Kidney capillary endothelial cell (primary cell): ENCODE data around the gene AP3B2.

ENCODE experiments used
- DNase-seq: peaks from one replicate; pipeline ENCODE4 v3.0.0-alpha.2; 2018; ENCODE audit warnings: low spot score

Gene AP3B2

DNA sequence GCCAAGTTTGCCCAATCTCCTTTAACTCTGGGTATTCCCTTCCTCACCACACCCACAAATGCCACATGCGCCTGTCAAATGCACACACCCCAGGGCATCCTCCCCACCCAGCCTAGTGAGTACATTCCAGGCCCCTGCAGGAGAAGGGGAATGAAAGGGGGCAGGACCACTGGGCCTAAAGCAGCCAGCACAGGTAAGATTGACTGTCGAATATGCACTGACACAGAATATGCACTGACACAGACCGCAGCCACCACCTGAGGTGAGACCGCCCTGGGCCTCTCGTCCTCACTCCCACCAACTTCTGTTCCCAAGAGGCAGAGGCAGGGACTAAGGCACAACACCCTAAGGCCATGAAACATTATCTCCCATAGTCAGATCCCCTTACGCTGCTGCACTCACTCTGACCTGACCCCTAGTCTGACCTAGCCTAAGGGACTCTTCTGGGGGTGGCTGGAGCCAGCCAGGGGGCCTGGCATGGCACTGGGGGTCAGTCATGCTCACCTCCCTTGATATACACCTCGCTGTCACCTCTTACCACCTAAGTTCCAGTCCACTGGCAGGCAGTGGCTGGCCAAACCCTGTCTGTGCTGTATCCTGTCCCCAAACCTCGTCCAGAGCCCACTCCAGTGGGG is 10.8 kb downstream of the AP3B2 start:
- DNase-seq, result no peak

DNA sequence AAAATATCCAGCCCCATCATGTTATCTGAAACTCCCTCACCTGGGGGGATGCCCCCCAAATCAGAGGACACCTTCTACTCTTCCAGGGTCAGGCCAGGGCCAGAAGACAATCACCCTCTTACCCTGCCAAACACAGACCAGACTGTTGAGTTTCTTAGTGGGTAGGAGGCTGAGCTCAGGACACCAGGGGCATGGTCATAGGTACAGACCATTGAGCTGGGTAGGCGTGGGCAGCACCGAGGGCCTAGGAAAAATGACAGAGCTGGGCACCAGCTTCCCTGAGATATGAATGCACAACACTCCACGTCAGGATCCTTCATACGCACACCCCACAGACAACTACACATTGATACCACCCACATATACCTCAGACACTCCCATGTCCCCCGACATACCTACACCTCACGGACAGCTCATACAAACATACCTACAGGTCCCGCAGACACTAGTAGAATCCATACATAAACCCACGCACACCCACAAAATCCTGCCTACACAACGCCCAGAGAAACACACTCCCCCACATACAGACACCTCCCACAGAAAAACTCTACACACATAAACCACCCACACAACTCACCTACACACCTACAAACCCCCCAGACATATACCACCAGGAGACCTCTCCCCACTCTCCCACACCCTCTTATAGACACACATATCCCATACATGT is 11.8 kb downstream of the AP3B2 start:
- DNase-seq, result no peak

DNA sequence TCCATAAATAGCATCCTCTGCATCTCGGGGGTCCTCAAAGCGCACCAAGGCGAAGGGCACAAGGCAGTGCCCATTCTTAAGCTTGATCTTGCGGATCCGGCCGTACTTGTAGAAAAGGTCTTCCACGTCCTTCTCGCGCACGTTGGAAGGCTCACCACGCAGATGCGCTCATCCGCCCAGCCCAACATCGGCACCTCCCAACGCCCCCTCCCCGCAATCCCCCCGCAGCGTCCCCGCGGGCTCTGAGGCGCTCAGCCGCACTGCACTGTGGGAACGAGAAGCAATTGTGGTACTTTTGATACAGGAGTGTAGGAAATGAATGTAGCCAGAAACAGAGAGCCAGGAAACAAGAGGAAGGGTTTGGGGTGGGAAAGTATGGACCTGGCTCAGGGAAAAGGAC is 17.5 kb downstream of the AP3B2 start:
- no peak for DNase-seq

DNA sequence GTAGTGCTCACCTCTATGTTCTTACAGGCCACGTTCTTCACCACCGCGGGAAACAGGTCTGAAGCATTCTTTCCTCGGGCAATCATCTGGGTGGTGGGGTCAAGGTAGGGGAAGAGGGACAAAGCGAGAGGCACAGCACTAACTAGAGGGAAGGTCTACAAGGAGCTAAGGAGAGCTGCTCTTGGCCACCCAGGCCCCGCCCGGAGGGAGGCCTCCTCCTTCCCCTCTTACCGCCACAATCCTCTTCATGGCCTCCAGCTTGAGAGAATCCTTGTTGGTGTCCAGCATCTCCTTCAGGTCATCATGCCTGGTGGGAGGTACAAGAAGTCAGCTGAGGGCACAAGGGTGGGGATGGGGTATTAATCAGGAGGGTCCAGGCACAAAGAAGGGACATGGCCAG is 20.5 kb downstream of the AP3B2 start:
- no peak for DNase-seq

DNA sequence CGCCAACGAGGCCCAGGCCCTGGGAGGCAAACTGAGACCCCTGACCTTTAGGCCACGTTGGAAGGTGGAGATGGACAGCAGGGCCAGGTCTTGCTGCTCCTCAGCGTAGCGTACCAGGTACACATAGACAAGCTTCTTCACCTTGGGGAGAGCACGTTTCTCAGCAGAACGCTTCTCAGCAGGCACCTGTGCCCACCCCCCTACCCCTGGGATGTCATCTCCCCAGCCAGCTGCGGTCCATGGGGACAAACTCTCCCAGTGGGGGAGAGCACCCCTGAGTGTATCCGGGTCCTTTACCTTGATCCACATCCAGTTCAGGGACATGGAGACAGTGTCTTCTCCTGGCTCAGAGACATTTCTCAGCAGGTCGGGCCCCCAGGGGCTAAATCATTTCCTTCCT is 21.0 kb downstream of the AP3B2 start:
- DNase-seq, result no peak

DNA sequence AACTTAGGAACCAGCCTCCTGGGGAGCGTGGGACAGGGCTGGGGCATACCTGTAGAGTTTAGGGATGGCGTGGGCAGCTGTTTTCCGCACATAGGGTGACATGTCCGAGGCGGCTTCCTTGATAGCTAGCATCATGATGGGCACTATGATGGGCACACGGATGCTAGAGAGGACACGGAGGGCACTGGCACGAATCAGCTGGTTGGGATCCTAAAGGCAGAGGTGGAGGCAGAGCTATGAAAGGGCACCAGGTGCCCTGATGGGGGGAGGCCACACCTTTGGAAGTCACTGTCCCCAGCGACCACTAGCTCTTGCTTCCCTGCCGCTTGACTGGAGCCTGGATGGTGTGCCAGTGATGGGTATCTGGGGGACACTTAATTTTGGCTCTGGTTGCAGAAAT is 28.3 kb downstream of the AP3B2 start:
- no peak for DNase-seq

DNA sequence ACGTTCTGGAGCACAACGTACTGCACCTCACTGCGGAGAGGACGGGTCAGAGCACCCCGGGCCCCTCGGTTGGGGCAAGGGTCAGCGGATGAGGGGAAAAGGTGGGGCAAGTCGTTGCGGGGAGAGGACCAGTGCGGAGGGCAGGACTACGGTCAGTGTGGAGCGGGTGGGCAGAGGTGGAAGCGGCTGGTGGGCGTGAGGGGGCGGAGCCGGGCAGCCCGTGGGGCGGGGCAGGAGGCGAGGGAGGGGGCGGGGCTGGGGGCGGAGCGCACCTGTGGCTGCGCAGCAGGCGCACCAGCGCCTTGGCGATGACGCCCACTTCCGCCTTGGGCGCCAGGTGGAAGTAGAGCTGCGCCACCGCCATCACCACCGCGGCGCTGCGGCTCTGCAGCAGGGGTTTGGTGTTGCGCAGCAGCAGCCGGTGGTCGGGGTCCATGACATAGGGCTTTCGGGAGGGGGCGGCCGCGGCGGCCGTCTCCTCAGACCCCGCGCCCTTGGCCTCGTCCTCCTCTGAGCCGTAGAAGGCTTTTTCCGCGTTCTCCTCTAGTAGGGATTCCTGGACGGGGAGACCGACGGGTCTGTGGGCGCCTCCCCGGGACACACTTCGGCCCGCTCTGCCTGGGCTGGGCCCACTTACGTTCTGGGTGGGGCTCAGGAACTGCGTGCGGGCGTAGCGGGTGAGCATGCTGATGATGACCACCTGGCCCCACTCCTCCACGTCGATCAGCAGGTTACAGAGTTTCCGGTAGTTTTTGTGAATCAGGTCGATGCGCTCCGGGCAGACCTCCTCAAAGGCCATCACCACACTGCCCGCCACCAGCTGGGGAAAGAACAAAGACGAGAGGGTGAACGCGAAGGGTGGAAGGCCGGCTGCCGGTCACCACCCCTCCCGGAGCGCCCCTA is 29.2 kb downstream of the AP3B2 start:
- no peak for DNase-seq

DNA sequence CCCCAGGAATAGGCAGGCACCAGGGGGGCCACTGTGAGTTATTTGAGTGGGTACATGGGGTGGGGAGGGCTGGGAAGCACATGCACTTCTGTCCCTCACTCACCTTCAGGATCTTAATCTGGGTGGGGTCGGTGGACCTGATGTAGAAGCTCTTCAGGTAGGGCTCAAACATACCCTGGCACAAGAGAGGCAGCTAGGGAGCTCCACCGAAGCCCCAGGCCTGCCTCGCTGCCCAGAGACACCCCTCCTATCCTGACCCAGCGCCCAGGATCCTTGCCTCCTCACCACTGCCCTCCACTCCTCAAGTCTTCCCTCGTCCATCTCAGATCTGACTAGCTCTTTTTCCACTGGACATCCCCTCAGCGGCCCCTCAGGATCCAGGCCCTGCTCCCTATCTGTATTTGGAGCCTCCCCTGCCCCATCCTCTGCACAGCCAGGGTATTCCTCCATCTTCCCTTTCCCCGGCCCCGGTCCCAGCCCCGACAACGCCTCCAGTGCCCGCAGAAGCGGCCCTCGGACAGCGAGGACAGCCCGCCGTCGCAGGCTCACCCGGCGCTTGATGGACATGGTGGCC is 30.0 kb downstream of the AP3B2 start:
- no peak for DNase-seq

DNA sequence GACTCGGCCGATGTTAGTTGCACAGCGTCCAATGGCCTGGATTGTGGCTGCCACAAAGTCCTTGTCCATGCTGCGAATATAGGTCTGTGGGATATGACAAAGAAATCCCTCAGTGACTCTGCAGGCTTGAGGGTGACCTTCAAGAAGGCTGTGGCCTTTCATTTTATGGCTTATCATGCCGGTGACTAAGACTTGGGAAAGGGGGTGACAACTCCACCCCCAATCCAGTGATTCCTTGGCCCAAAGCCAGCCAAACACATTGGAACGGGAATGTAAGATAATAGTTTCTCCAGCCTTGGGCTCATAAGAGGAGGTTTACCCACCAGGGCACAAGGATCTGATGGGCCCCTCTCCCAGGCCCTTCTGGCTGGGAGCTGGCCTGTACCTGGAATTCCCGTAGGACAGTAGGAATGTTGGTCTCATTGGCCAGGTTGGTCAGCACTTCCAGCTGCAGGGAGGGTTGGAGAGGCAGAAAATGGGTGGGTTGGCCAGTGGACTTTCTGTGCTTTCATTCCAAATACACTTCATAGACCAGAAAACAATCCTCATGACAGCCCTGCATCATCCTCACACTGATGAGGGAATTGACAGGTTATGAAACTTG is 31.9 kb downstream of the AP3B2 start:
- no peak for DNase-seq

DNA sequence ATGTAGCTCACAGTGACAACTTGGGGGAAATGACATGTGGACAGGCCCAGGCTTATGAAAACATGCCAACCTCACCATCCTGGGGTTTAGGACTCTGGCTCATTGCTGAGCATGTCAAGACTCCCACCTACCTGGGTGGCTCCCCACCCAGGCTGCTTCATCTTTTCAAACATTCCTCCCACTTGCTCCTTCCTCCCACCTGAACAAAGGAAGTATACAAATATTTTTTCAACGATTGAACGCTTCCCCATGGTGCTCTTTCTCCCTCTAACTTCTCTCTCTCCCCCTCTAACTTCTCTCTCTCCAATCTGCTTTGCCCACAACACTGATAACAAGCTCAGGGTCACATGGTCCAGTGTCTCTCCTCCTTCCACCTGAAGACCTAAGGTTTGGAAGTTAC is 34.8 kb downstream of the AP3B2 start:
- DNase-seq, result no peak

DNA sequence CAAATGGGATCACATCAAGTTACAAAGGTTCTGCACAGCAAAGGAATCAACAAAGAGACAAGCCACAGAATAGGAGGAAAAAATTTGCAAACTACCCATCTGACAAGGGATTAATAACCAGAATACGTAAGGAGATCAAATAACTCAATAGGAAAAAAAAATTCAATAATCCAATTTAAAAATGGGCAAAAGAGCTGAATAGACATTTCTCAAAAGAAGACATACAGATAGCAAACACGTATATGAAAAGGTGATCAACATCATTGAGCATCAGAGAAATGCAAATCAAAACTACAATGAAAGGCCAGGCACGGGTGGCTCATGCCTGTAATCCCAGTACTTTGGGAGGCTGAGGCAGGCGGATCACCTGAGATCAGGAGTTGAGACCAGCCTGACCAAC is 39.0 kb downstream of the AP3B2 start:
- DNase-seq, result no peak

DNA sequence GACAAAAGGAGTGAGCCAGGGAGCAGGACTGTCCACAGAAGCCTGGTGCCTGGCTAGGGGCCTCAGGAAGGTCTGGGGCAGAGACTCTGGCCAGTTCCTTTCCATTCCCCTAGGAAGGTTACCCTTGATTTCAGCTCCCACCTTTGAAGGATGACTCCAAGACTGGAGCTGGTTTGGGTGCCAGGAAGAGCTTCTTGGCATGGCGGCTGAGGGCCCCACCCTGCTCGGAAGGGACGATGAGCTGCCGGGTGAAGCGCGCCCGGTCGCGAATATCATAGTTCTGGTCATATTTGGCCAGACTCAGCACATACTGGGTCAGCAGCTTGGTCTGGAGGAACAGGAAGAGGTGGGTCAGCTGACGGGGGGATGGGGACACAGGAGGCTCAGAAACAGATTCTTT is 43.1 kb downstream of the AP3B2 start:
- DNase-seq, result no peak

DNA sequence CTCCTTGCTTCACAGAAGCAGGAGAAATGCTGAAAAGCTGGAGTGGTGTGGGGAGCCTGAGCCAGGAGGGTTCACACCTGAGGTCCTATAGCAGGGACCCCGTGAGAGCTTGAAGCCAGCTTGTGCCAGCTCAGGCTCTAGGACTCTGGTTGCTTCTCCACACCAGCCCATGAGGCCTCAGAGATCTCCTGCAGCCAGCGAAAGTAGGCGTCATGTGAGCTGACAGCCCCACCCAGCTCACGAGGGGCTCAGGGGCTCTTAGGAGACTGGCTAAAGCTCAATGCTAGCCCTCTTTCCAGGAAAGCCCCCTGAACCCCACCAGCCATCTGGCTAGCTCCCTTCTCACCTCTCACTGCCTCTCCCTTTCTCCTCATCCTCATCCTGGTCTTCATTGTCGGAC is 45.7 kb downstream of the AP3B2 start:
- DNase-seq, result no peak

DNA sequence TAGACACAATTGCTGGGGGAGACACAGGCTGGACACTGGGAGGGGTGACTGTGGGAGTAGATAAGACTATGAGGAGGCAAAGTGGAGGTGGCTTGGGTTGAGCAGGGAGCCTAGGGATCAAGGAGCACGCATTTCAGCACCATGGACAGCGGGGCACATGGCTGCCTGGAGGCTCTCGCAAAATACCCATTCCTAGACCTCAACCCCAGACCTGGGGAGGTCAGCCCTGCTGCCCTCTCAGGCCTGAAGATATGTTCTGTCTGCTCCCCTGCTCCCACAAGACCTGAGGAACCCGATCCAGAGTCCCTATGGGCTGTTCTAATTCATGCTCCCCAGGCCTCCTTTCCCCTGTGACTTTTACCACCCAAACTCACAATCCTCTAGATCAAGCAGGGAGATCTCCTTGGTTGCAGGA is 46.5 kb downstream of the AP3B2 start:
- peak; percentile 26 for DNase-seq

DNA sequence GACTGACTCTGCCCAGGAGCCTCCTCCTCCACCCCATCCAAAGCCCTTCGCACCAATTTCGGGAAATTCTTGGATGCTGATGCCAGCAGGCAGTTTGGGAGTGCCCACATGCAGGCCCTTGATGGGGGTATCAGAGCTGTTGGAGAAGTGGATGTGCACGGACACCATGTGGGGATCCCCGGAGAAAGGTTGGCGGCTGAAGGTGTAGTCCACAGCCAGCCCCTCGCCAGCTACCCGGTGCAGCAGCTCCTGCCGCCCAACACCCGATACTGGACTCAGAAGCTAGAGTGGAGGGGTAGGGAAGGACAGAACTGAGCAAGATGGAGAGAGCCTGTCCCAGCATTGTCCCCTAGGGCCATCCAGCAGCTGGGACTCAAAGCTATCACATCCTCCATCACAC is 47.0 kb downstream of the AP3B2 start:
- no peak for DNase-seq

DNA sequence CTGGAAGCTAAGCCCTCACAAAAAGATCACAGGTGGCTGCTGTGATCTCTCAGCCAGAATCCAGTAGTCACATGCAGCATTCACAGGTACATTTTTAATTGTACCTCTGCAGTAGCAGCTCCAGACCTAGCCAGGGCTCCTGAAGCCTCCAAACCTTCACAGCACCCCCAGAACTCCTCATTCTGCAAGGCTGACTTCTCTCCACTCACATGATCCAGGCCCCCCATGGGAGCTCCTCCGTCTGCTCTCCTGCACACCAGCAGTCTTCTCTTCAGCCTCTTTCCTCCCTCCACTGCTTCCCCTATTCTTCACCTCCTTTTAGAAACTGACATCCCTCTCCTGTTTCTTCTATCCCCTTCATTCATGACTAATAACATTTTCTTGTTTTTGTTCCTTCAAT is 49.3 kb downstream of the AP3B2 start:
- DNase-seq, result no peak

DNA sequence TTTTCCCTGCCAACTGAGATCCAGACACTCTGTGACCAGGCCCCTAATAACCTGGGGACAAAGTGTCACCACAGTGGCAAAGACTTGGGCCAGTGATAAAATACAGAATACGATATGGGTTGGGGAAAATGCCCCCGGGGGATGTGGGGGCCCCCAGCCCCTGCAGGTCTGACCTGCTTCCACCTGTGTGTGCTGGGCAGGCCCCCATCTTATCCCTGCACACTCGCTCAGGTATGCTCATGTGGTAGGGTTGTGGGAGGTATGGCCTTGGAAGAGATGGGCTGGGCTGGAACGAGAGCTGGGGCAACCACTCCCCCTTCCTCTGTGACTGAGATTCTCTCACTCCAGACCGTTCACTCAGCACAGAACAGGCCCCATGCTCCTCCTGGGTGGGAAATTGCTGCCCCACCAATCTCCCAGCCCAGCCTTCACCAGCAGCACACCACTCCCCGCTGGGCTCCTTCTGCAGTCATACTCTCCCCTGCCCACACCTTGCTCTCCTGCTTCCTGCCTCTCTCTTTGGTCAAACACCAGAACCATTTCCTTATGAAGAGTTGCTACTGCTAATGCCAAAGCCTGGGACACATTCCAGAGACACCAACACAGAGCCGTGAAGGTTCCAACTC is 52.9 kb downstream of the AP3B2 start:
- DNase-seq, result no peak

DNA sequence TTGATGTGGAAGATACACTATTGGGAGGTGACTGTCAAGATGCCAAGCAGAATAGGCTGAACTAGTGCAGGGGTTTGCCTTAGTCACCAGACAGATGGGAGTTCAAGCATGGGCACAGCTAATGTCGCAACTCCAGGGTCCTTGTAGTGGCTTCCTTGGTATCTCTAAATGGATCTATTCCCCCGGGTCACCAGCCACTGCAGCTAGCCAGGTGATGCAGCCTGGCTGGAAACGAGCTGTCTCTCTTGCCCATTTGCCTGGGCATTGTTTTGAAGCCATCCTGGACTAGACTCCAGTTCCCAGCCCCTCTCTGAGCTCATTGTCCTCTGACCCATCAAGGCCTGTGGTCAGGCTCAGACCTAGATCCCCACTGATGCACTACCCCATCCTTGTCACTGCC is 54.1 kb downstream of the AP3B2 start:
- no peak for DNase-seq

DNA sequence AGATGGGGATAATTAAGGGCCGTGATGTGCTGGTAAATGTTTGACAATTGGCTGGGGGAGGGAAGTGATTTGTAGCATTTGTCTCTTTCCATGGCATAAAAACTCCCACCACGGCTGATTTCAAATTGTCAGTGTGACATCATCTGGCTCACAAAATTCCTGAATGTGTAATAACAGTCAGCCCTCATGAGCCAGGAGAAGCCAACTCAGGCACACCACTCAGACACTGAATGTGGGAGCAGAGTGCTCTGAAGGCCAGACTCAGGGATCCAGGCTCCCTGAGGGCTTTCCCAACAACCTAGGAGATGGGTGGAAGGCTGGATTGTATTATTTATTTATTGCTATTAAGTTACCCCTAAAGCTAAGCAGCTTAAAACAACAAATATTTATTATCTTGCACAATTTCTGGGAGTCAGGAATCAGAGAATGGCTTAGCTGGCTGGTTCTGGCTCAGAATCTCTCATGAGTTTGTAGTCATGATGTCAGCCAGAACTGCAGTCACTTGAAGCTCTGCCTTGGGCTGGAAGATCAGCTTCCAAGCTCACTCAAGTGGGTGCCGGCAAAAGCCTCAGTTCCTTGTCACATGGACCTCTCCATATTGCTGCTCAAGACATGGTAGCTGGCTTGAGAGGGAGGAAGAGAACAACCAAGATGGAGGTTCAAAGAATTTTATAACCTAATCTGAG is 56.0 kb downstream of the AP3B2 start:
- DNase-seq, result no peak

DNA sequence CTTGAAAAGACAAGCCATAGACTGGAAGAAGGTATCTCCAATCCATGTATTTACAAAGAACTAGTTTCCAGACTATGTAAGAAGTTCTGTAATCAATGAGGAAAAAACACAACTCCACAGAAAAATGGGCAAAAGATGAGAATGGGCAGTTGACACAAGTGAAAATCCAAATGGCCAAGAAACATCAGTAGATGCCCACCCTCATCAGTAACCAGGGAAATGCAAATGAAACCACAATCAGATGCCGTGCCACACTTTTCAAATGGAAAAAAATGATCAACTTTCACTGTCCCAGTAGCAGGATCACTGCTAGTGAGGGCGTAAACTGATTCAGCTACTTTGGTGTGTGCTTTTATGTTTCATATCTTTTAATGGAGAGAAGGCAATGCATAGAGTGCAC is 58.0 kb downstream of the AP3B2 start:
- DNase-seq, result no peak

DNA sequence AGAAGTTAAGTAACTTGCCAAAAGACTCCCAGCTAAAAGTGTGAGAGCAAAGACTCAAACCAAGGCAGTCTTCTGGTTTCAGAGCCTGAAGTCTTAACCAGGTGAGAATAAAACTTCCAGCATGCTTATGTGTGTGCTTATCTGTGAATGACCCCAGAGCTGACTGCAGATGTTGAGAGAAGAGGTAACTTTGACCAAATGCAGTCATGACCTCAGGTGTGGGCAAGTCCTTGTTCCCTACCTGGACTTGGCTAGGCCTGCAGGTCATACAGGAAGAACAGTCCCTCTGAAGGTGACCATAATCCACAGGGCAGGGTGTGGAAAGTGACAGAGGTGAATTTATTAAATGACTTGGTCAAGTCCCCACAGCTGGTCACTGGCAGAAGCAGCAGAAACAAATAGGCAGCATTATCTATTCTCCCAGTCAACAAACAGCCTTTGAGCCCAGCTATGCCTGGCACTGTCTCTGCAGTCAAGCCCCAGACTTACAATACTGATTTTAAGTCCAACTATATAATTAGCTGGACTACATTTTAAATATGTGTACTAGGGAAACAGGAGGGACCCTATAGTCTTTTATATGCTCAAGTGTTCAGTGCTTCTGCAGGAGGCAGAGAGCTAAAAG is 59.5 kb downstream of the AP3B2 start:
- DNase-seq, result no peak
